ENCODE data around the gene PYCR2.
"Not testable (repeated sequence)": the region's sequence is repeated elsewhere in the genome, so short reads cannot be mapped to it uniquely, and the experiment has no call there.

Gene PYCR2

GRCh38 chr1:225888898-225889601, 35.0 kb downstream of the PYCR2 start, which contains the start of gene LEFTY1:
LEFTY1 (minus strand) TSS chr1:225889146; CDS start chr1:225889066, 80 bp downstream.
- DNase-seq, result no peak

GRCh38 chr1:225888289-225888897, 35.7 kb downstream of the PYCR2 start:
- DNase-seq, result no peak

GRCh38 chr1:225887554-225888288, 36.3 kb downstream of the PYCR2 start:
- DNase-seq, result not testable (repeated sequence)

- no peak for DNase-seq
These were observed 37.1 kb downstream of the PYCR2 start for GRCh38 chr1:225887030-225887314.

GRCh38 chr1:225886159-225887029, 37.7 kb downstream of the PYCR2 start:
- DNase-seq, result no peak

- DNase-seq, result no peak
These were observed 38.7 kb downstream of the PYCR2 start for GRCh38 chr1:225885336-225885735.

GRCh38 chr1:225883616-225884265, 40.3 kb downstream of the PYCR2 start:
- DNase-seq, result no peak

- DNase-seq, result peak; percentile 79
These were observed 41.1 kb downstream of the PYCR2 start for GRCh38 chr1:225882694-225883615.

- peak; percentile 90 for DNase-seq
These were observed 41.9 kb downstream of the PYCR2 start, which contains the start of gene TMEM63A for GRCh38 chr1:225881959-225882693. TMEM63A (minus strand) TSS chr1:225882380; CDS start chr1:225877580, 4,800 bp downstream.

GRCh38 chr1:225881081-225881958, 42.7 kb downstream of the PYCR2 start:
- DNase-seq, result peak; percentile 34

GRCh38 chr1:225880636-225881035, 43.4 kb downstream of the PYCR2 start:
- DNase-seq, result no peak

GRCh38 chr1:225880222-225880588, 43.8 kb downstream of the PYCR2 start:
- peak; percentile 77 for DNase-seq

- DNase-seq, result peak; percentile 54
These were observed 44.4 kb downstream of the PYCR2 start for GRCh38 chr1:225879521-225880221.

GRCh38 chr1:225878282-225878681, 45.8 kb downstream of the PYCR2 start:
- DNase-seq, result no peak

- DNase-seq, result peak; percentile 89
These were observed 46.5 kb downstream of the PYCR2 start for GRCh38 chr1:225877580-225877979.

GRCh38 chr1:225876900-225877510, 47.0 kb downstream of the PYCR2 start:
- DNase-seq, result no peak

- DNase-seq, result no peak
These were observed 48.8 kb downstream of the PYCR2 start for GRCh38 chr1:225875044-225875815.

- DNase-seq, result no peak
These were observed 49.6 kb downstream of the PYCR2 start for GRCh38 chr1:225874431-225874830.
